GDM1 (cell line): ENCODE data around the gene RAPGEF3.

Experiments
- DNase-seq: peaks from one replicate; lab custom pipeline; 2025; lab: John Stamatoyannopoulos, UW

The RAPGEF3 gene

DNA sequence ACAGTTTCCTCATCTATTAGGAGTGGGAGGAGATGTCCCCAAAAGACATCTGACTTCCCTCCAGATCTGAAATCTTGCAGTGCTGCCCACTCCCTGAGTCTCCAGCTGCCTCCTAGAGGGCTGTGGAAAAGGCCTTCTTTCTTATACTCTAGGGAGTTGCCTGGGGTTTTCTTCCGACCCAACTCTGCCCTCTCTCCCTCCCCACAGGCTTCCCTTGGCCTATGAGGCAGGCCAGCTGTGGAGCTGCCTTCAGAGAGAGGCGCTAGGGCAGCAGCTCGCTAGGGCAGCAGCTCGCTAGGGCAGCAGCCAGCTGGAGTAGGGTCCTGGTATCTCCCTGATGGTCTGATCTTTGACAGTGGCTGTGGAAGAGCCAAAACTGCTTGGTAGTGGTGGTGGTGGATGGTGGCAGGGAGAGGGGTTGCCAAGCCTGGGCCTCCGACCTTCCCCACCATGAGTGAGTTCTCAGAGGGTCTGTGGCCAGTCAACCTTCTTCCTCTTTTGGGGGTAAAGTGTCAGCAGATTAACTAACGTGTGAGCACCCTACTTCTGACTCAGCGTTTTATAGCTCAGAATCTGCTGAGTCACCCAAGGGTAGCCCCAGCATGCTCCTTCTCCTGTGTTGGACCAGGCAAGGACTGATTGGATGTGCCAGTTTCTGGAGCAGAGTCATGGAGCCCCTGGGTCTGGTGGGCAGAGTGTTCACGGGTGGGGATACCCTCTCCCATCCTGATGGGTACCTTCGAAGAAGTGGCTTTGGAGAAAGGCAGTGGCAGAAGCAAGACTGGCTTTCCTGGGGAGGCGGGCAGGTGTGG is 16.6 kb upstream of the RAPGEF3 start:
- DNase-seq = peak; percentile 76

DNA sequence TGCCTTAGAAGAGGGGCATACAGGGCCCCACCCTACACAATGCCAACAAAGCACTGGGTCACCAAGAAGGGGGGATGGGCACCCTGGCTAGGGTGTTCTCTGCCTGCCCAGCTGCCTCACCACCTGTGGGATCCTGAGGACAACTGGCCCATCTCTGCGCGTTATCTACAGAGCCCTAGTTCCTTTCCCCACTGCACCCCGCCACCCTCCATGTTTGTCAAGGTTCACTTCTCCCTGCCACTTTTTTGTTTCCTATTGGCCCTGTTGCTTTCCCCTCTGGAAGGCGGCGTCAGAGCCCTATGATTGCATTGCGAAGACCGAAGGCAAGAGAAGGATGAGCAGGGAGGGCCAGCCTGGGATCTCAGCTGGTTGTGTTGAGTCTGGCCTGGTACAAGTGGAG is 16.0 kb upstream of the RAPGEF3 start:
- no peak for DNase-seq

DNA sequence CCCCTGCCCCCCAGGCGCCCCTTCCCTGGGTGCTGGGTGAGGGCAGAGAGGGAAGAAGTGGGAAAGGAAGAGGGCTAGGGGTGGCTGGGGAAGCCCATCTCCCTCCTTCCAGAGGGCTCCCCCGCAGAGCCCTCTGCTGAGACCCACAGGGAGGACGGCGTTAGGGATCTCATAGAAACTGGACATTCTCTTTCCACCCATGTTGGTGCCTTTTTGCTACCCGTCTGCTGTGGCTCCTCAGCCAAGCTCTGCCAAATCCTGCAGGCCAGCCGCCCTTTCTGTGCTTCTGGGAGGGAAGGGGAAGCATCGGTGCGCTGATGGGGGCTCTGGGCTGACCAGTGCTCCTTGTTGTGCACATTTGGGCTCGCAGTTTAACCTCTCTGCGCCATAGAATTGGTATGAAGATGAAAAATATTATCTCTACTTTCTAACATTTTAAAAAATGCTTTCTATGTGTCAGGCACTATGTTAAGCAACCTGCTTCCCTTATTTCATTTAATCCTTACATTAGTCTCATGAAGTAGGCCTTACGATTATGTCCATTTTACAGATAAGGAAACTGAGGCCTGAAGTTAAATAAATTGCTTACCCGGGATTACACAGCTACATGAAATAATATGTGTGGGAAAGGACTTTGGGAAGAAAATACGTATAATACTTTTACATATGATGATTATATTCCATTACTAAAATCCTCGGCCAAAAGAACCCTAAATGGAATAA is 15.3 kb upstream of the RAPGEF3 start:
- no peak for DNase-seq

DNA sequence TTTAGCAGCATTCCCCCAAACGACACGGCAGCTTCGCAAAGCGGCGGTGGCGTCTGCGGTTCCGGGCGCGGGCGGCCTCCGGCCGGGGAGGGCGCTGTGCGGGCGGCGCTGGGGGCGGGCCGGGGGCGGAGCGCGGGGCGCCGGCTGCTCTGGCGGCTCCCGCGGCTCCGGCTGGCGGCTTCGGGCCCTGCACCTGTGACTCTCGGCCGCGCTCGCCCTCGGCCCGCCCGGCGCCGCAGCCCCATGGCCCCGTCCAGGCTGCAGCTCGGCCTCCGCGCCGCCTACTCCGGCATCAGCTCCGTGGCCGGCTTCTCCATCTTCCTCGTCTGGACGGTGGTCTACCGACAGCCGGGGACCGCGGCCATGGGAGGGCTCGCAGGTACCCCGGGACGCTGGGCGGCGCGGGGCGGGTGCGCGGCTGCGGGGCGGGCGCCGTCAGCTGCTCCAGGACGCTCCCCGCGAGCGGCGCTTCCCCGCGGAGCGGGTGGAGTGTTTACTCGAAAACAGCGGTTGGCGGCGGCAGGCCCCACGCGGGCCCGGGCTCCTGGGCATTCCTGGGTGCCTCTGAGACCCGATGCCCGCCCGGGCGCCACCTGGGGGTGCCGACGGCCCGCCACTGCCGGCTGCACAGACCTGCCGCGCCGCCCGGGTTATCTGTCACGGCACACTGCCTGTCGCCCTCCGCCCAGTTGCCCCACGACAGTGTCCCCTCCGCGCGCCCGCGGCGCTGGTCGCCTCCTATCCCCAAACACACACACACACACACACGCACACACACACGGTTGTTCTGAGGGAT is 14.6 kb upstream of the RAPGEF3 start, which contains the start of gene SLC48A1:
Gene SLC48A1, plus strand, starts transcription at position 177 of the 796 bp plus-strand sequence. Its CDS starts 67 bp downstream, at position 244.
- DNase-seq = peak; percentile 68

DNA sequence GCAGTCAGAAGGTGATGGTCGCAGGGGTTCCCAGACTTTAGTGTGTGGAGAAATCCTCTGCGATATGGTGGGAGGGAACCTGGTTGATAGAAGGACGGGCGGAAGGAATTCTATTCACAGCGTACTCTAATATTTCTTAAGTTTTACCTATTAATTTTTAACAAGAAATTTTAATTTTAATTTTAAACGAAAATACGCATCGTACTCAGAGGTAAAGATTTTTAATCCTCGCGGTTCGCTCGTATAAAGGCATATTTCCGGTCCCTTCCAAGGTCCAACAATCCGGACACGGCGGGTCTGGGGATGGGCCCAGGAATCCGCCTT is 14.0 kb upstream of the RAPGEF3 start:
- DNase-seq = no peak

DNA sequence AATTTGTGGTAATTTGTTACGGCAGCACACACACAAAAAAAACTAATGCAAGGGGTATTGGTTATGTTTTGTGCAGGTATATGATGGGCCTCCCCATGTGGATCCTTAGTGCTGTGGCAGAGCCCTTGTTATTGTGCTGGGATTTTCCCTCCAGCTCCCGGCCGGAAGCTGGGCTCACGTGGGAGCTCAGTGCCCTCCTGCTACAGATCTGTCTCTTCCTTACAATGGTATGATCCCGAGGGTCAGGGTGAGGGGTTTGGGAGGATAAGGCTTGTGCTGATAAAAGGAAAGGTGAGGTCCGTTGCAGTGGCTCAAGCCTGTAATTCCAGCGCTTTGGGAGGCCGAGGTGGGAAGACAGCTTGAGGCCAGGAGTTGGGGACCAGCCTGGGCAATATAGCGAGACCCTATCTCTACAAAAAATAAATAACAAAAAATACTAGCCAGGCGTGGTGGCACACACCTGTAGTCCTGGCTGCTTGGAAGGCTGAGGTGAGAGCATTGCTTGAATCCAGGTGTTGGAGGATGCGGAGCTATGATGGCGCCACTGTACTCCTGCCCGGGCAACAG is 13.5 kb upstream of the RAPGEF3 start:
- DNase-seq = no peak

DNA sequence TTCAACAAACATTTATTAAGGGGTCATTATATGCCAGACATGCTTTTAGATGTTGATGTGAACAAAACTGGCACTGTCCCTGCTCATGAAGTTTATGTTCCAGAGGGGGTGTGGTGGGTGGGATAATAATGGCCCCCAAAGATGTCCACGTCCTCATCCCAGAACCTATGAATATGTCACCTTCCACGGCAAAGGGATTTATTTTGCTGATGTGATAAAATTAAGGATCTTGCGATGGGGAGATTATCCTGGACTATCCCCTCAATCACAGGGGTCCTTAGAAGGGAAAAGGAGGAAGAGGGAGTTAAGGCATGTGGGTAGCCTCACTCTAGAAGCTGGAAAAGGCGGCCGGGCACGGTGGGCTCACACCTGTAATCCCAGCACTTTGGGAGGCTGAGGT is 12.6 kb upstream of the RAPGEF3 start:
- DNase-seq = no peak

DNA sequence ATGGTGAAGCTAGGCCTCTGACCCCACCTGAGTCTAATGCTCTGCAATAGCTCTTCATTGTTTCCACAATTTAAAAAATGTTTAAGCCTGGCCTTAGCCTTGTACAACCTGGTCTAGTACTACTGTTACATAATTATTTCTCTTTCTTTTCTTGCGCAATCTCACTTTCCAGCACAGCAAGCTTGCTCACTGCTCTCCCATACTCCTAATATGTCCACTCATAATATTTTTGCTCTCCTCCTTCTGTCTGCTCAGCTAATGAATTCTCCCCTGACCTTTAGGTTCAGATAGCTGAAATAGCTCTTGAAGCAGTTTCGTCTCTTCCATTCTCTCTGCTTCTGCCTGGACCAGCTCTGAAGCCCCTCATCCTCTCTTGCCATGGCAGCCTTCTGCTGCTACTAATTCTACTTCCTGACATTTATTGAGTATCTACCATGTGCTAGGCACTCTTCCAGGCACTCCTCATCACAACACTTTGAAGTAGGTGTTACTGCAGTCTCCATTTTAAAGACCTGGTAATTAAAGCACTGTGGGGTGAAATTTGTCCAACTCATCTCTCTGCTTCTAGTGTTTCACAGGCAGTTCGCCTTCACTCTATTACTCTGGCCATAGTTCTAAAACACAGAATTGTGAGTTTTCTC is 11.5 kb upstream of the RAPGEF3 start:
- no peak for DNase-seq

DNA sequence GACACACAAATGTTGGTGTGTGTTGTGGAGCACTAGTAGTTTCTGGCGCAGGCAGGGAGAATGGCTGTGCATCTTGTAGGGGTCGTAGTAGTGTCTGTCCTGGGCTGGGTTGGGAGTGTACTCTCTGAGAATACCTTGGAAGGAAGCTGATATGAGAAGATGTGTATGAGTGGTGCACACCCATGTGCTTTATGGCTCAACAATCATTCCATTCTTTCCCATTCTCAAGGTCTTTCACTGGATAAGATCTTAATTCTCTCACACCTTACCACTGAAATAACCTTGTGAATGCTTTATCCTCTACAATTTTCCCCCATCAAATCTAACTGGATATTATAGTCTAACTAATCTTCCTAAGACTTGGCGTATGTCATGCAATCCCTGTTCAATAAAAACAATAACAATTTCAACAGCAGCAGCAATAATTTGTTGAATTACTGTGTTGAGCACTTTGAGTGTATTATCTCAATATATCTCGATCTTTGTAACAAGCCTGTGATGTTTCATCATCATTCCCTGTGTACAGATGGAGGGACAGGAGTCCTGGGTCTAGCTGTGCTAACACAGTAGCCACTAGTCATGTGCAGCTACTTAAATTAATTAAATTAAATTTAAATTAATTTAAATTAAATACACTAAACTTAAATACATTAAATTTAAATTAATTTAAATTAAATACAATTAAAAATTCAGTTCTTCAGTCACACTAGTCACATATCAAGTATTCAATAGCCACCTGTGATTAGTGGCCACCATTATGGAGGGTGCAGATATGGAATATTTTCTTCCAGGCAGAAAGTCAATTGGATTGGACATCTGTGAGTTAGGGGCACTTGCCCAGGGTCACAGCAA is 10.8 kb upstream of the RAPGEF3 start:
- no peak for DNase-seq

DNA sequence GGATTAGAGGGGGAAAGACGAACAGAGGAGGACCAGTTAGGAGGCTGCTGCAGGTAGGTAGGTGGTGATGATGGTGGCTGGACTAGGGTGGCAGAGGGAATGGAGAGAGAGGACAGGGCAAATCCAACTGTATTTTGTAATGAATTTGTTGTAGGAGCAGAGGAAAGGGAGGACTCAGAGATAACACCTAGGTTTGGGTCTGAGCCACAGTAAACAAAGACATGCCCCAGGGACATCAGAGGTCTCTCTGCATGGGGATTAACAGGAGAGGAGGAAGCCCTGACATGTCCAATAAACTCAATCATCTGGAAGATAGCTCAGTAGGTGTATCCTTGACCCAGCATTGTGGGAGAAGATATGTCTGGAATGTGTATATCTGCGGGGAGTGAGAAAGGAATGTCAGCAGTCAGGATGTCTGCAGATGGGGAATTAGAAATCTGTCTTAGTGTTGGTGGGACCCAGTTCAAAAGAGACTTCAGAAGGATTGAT is 9.7 kb upstream of the RAPGEF3 start:
- no peak for DNase-seq

DNA sequence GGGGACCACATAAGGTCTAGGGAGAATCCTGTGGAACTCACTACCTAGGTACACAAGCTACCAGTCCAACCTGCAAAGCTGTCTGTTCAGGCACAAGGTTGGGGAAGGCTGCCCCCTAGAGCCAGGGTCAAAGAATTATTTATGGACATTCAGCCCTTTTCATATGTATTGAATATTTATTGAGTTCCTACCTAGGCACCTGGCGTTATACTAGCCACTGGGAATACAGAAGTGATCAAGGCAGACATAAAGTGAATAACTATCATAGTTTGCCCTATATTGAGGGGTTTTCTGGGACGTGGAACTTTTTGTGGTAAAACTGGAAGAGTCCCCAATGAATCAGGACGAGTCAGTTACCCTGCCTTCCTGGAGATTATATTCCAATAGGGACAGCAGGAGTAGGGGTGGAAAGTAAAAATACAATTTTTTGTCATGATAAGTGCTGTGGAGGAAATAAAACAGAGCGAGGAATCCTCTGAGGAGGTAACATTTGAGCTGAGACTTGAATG is 8.6 kb upstream of the RAPGEF3 start:
- DNase-seq = peak; percentile 60

DNA sequence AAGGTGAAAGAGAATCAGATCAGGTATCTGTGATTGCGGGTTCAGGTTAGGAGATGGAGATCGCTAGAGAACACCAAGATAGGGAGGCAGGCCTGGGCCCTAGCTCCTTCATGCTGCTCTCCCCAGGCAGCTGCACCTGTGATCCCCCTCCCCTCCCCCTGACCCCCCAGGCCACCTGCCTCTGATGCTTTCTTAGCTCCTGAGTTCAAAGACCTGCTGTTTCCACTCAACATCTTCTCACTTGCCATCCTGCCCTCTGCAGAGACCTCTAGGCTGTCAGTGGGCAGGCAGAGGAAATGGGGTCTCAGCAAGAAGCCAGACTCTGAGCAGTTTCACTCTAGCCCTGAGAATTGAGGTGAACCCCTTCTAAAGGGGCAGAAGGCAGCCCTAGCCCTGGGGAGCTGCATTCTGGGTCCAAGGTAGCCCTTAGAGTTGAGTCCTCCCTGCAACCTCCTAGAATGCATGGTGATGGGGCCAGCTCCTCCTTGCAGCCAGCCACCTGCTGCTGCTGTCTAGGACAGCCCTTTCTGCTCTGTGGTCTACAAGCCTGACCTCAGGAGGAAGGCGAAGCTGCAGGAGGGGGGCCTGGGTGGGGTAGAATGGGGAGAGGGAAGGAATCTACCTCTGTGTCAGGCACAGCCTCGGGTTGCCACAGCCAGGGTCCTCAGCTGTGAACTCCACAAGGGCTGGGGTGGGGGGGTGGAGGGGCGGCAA is 8.0 kb upstream of the RAPGEF3 start:
- DNase-seq = peak; percentile 60

DNA sequence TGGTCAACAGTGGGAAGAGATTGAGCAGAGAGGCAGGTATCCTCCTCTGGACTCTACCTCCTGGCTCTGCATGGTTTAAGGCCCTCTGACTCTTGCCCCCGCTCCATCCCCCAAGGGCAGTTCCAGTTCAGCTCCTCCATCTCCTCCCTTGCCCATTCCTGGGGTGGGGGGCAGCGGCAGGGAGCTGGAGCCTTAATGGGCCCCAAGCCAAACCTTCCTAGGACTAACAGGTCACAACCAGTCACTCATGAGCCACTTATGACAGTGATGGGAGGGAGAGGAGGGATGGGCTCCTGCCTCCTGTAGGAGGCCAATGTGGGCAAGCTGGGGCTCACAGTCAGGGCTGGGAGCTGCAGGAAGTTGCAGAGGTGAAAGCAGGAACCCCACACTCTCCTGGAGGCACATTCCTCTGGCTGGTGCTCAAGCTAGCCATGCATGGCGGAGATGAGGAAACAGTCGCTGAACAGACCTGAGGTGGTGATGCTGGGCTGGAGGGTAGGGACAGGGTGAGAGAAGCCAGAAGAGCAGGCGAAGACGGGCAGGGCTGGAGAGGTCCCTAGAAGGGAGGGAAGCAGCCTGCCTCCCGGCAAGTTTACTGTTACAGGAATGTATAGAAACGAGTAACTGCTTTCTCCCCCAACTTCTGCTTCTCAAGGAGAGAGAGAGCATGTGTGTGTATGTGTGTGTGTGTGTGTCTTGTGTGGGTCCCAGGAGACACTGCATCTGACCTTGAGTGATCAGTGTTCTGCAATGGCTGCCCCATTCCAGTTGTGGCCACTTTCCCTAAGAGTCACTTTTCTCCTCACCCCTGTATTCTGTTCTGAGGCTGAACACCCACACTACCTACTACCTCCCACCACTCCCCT is 5.0 kb upstream of the RAPGEF3 start:
- peak; percentile 64 for DNase-seq

DNA sequence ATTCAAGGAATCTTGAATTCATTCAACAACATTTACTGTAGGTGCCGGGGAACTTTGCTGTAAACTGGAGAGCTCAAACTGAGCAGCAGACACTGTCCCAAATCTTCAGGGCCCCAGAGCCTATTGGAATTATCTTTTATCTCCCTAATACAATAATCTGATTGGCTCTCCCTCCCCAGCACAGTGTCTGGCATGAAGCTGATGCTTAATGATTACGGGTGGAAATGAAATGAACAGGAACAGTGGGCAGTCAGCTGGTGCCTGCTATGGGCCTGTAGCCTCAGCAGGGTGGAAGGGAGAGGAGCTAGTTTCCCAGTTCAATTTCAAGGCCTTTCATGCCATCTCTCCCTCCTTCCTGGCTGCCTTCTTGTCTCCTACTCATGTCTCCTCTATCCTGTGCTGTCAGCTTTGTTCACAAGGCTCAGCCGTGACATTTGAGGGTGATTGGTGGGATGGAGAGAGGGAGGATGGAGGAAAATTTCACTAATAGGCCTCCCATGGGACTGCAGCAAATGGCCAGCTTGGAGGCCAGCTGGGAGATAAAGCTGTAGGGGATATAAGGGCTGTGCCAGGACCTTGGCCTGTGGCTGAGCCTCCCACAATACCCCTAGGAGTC is 4.3 kb upstream of the RAPGEF3 start:
- no peak for DNase-seq

DNA sequence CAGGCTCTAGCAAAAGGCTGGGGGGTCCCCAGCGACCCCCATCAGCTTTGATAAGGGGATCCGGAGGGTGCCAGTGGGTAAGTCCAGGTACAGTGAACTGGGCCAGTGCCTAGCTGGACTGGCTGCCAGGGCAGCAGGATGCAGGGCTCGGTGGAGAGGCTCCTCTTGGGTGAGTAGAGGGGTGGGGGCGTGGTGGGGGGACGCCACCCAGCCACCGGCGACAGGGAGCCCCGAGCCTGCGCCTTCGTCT is 171 bp downstream of the RAPGEF3 start:
- DNase-seq = no peak

DNA sequence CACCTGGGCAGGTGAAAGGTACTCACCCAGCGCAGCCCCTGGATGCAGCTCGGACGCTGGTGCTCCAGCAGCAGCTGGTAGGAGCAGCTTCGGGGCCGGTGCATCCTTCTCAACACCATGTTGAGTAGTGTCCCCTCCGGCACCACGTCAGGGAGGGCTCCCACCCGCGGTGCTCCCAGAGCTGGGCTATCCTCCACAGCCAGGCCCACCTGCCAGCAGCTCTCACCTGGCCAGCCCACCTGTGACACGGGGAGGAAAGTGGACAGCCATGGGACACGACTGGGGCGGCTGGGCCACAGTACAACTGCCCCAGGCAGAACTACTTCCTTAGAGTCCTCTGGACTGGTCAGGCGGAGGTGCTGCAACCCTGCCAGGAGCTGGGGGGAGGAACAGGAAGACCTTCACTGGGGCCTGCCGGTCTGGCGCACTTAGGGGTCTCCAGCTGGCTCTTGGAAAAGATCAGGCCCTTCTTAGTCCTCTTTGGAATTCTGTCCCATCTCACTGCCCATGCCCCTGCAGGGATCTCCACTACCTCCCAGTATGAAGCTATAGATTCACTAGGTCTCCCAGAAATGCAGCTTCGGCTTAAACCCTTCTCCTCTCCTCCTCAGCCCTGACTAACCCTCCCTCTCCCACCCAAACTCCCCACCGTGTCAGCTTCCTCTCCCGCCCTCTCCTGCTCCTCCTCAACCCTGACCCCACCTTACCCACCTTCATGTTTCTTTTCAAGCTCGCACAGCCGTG is 668 bp downstream of the RAPGEF3 start:
- peak; percentile 27 for DNase-seq

DNA sequence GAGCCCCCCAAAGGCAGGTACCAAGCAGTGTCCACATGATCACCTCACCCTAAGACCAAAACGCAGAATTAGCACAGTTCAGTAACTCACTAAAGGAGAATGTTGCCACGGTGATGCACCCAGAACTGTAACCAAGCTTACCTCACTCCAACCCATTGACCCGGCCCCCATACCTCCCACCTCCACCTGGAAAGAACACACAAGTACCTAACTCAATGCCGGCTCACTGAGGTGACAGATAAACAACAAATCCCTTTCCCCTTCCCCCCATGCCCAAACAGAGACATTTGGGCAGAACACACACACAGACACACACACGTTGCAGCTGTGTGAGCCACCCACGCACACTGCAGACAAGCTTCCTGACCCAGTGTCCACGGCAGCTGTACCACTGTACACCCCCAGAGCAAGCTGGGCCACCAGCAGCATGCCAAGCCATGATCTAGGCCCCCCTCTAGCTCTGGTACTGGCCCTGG is 1.3 kb downstream of the RAPGEF3 start:
- DNase-seq = no peak
